Hepatocyte (in vitro differentiated cells): Measurements from ENCODE around the gene PDCD5.

ENCODE experiments used
- EZH2phosphoT487 ChIP-seq: fragments of 200-600 bp; sonication (generic); IDR thresholded peaks from one replicate; pipeline ENCODE4 v1.6.1; 2018; ENCODE audit warnings: antibody characterized with exemption, mild to moderate bottlenecking, low read depth, moderate library complexity; ENCODE audit not compliant: unreplicated experiment, severe bottlenecking
- TF ChIP-seq, protein P1 (sequence below): fragments of 200-600 bp; sonication (generic); IDR thresholded peaks from 2 replicates; pipeline ENCODE4 v1.5.1; 2016; ENCODE audit warnings: antibody characterized with exemption, mild to moderate bottlenecking; ENCODE audit not compliant: poor library complexity

DNA sequence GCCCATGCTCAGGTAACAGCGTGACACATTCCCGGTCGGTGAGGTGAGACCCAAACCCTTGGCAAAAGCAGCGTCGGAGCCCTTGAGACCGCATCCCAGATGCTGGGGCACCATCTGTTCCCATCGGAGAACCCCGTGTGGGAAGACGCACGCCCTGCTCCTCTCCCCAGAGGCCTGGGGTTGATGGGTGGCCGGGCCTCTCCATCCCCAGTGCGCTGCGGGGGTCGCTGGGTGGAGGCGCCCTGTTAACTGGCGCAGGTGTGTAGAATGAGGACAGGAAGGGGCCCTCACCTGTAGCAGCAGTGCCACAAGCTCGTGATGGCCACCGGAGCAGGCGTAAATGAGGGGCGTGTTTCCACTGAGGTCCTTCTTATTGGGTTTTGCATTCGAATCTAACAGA, 24.6 kb downstream of the PDCD5 start:
- TF ChIP-seq, protein P1, sequence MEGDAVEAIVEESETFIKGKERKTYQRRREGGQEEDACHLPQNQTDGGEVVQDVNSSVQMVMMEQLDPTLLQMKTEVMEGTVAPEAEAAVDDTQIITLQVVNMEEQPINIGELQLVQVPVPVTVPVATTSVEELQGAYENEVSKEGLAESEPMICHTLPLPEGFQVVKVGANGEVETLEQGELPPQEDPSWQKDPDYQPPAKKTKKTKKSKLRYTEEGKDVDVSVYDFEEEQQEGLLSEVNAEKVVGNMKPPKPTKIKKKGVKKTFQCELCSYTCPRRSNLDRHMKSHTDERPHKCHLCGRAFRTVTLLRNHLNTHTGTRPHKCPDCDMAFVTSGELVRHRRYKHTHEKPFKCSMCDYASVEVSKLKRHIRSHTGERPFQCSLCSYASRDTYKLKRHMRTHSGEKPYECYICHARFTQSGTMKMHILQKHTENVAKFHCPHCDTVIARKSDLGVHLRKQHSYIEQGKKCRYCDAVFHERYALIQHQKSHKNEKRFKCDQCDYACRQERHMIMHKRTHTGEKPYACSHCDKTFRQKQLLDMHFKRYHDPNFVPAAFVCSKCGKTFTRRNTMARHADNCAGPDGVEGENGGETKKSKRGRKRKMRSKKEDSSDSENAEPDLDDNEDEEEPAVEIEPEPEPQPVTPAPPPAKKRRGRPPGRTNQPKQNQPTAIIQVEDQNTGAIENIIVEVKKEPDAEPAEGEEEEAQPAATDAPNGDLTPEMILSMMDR: no peak
- TF ChIP-seq EZH2phosphoT487: no peak
